ENCODE measurements around the gene MAST4.

MAST4 gene

GRCh38 chr5:66728049-66728448 lies 131.9 kb downstream of the MAST4 start:
- H3K9ac ChIP-seq (ENCODE audit: low read length in 5 of 5) = no peak overlapping the region
- H3K4me3 ChIP-seq (ENCODE audit: low read depth in 1 of 5, low read length in 5 of 5) = no peak overlapping the region
- no peaks in the 10 kb centered on the region for H3K9me3 ChIP-seq (ENCODE audit: control insufficient read depth in 5 of 5, low read length in 5 of 5)
- H3K4me1 ChIP-seq (ENCODE audit: control insufficient read depth in 5 of 5, insufficient read depth in 5 of 5, low read length in 5 of 5) = no peaks in the 10 kb centered on the region
- H3K36me3 ChIP-seq (ENCODE audit: control insufficient read depth in 5 of 5, insufficient read depth in 5 of 5, low read length in 5 of 5) = no peaks in the 10 kb centered on the region
- no peak overlapping the region for H3K27ac ChIP-seq (ENCODE audit: low read depth, low read length)
- H3K27me3 ChIP-seq (ENCODE audit: control insufficient read depth in 5 of 5, insufficient read depth in 4 of 5, low read length in 5 of 5) = no peaks in the 10 kb centered on the region

GRCh38 chr5:66737096-66737495 lies 140.9 kb downstream of the MAST4 start:
- no peak overlapping the region for H3K27ac ChIP-seq (ENCODE audit: low read depth, low read length)
- H3K4me1 ChIP-seq (ENCODE audit: control insufficient read depth in 5 of 5, insufficient read depth in 5 of 5, low read length in 5 of 5) = peaks cover 0 to 3% (median under 1%) of the 10 kb centered on the region in 5 donors
- no peaks in the 10 kb centered on the region for H3K27me3 ChIP-seq (ENCODE audit: control insufficient read depth in 5 of 5, insufficient read depth in 4 of 5, low read length in 5 of 5)
- no peak overlapping the region for H3K9ac ChIP-seq (ENCODE audit: low read length in 5 of 5)
- H3K36me3 ChIP-seq (ENCODE audit: control insufficient read depth in 5 of 5, insufficient read depth in 5 of 5, low read length in 5 of 5) = no peaks in the 10 kb centered on the region
- H3K9me3 ChIP-seq (ENCODE audit: control insufficient read depth in 5 of 5, low read length in 5 of 5) = no peaks in the 10 kb centered on the region
- no peak overlapping the region for H3K4me3 ChIP-seq (ENCODE audit: low read depth in 1 of 5, low read length in 5 of 5)

GRCh38 chr5:66738136-66738535 lies 141.9 kb downstream of the MAST4 start:
- Histone ChIP-seq H3K9me3 (ENCODE audit: control insufficient read depth in 5 of 5, low read length in 5 of 5) (no peaks in the 10 kb centered on the region), H3K27ac (ENCODE audit: low read depth, low read length) (no peak overlapping the region), H3K4me3 (ENCODE audit: low read depth in 1 of 5, low read length in 5 of 5) (no peak overlapping the region), H3K36me3 (ENCODE audit: control insufficient read depth in 5 of 5, insufficient read depth in 5 of 5, low read length in 5 of 5) (no peaks in the 10 kb centered on the region), H3K27me3 (ENCODE audit: control insufficient read depth in 5 of 5, insufficient read depth in 4 of 5, low read length in 5 of 5) (no peaks in the 10 kb centered on the region), H3K4me1 (ENCODE audit: control insufficient read depth in 5 of 5, insufficient read depth in 5 of 5, low read length in 5 of 5) (peaks cover 2 to 13% (median 11%) of the 10 kb centered on the region in 5 donors), H3K9ac (ENCODE audit: low read length in 5 of 5) (no peak overlapping the region)

- Histone ChIP-seq H3K4me3 (ENCODE audit: low read depth in 1 of 5, low read length in 5 of 5) (no peak overlapping the region), H3K36me3 (ENCODE audit: control insufficient read depth in 5 of 5, insufficient read depth in 5 of 5, low read length in 5 of 5) (no peaks in the 10 kb centered on the region), H3K27me3 (ENCODE audit: control insufficient read depth in 5 of 5, insufficient read depth in 4 of 5, low read length in 5 of 5) (no peaks in the 10 kb centered on the region), H3K4me1 (ENCODE audit: control insufficient read depth in 5 of 5, insufficient read depth in 5 of 5, low read length in 5 of 5) (peaks cover 2 to 20% (median 13%) of the 10 kb centered on the region in 5 donors), H3K9me3 (ENCODE audit: control insufficient read depth in 5 of 5, low read length in 5 of 5) (no peaks in the 10 kb centered on the region), H3K27ac (ENCODE audit: low read depth, low read length) (no peak overlapping the region), H3K9ac (ENCODE audit: low read length in 5 of 5) (no peak overlapping the region)
Measured at GRCh38 chr5:66739021-66739420, 142.8 kb downstream of the MAST4 start.

GRCh38 chr5:66739951-66740350 lies 143.8 kb downstream of the MAST4 start:
- no peak overlapping the region for H3K9ac ChIP-seq (ENCODE audit: low read length in 5 of 5)
- no peak overlapping the region for H3K4me3 ChIP-seq (ENCODE audit: low read depth in 1 of 5, low read length in 5 of 5)
- no peaks in the 10 kb centered on the region for H3K36me3 ChIP-seq (ENCODE audit: control insufficient read depth in 5 of 5, insufficient read depth in 5 of 5, low read length in 5 of 5)
- H3K9me3 ChIP-seq (ENCODE audit: control insufficient read depth in 5 of 5, low read length in 5 of 5) = no peaks in the 10 kb centered on the region
- no peaks in the 10 kb centered on the region for H3K27me3 ChIP-seq (ENCODE audit: control insufficient read depth in 5 of 5, insufficient read depth in 4 of 5, low read length in 5 of 5)
- peaks cover 2 to 25% (median 15%) of the 10 kb centered on the region in 5 donors for H3K4me1 ChIP-seq (ENCODE audit: control insufficient read depth in 5 of 5, insufficient read depth in 5 of 5, low read length in 5 of 5)
- no peak overlapping the region for H3K27ac ChIP-seq (ENCODE audit: low read depth, low read length)

GRCh38 chr5:66741394-66741793 lies 145.2 kb downstream of the MAST4 start:
- no peaks in the 10 kb centered on the region for H3K9me3 ChIP-seq (ENCODE audit: control insufficient read depth in 5 of 5, low read length in 5 of 5)
- H3K27me3 ChIP-seq (ENCODE audit: control insufficient read depth in 5 of 5, insufficient read depth in 4 of 5, low read length in 5 of 5) = no peaks in the 10 kb centered on the region
- no peaks in the 10 kb centered on the region for H3K36me3 ChIP-seq (ENCODE audit: control insufficient read depth in 5 of 5, insufficient read depth in 5 of 5, low read length in 5 of 5)
- no peak overlapping the region for H3K27ac ChIP-seq (ENCODE audit: low read depth, low read length)
- no peak overlapping the region for H3K4me3 ChIP-seq (ENCODE audit: low read depth in 1 of 5, low read length in 5 of 5)
- H3K9ac ChIP-seq (ENCODE audit: low read length in 5 of 5) = no peak overlapping the region
- H3K4me1 ChIP-seq (ENCODE audit: control insufficient read depth in 5 of 5, insufficient read depth in 5 of 5, low read length in 5 of 5) = peaks cover 2 to 25% (median 15%) of the 10 kb centered on the region in 5 donors

- Histone ChIP-seq H3K27me3 (ENCODE audit: control insufficient read depth in 5 of 5, insufficient read depth in 4 of 5, low read length in 5 of 5) (no peaks in the 10 kb centered on the region), H3K36me3 (ENCODE audit: control insufficient read depth in 5 of 5, insufficient read depth in 5 of 5, low read length in 5 of 5) (no peaks in the 10 kb centered on the region), H3K9ac (ENCODE audit: low read length in 5 of 5) (no peak overlapping the region), H3K27ac (ENCODE audit: low read depth, low read length) (no peak overlapping the region), H3K4me1 (ENCODE audit: control insufficient read depth in 5 of 5, insufficient read depth in 5 of 5, low read length in 5 of 5) (peaks cover 2 to 30% (median 15%) of the 10 kb centered on the region in 5 donors), H3K9me3 (ENCODE audit: control insufficient read depth in 5 of 5, low read length in 5 of 5) (no peaks in the 10 kb centered on the region), H3K4me3 (ENCODE audit: low read depth in 1 of 5, low read length in 5 of 5) (no peak overlapping the region)
Measured at GRCh38 chr5:66742083-66742895, 146.1 kb downstream of the MAST4 start.

- H3K27me3 ChIP-seq (ENCODE audit: control insufficient read depth in 5 of 5, insufficient read depth in 4 of 5, low read length in 5 of 5) = peaks cover 0 to 4% (median 0%) of the 10 kb centered on the region in 5 donors
- H3K9me3 ChIP-seq (ENCODE audit: control insufficient read depth in 5 of 5, low read length in 5 of 5) = no peaks in the 10 kb centered on the region
- H3K36me3 ChIP-seq (ENCODE audit: control insufficient read depth in 5 of 5, insufficient read depth in 5 of 5, low read length in 5 of 5) = no peaks in the 10 kb centered on the region
- H3K4me3 ChIP-seq (ENCODE audit: low read depth in 1 of 5, low read length in 5 of 5) = no peak overlapping the region
- no peak overlapping the region for H3K27ac ChIP-seq (ENCODE audit: low read depth, low read length)
- peaks cover 2 to 36% (median 16%) of the 10 kb centered on the region in 5 donors for H3K4me1 ChIP-seq (ENCODE audit: control insufficient read depth in 5 of 5, insufficient read depth in 5 of 5, low read length in 5 of 5)
- no peak overlapping the region for H3K9ac ChIP-seq (ENCODE audit: low read length in 5 of 5)
Measured at GRCh38 chr5:66742896-66743247, 146.7 kb downstream of the MAST4 start.

GRCh38 chr5:66743344-66743743 lies 147.2 kb downstream of the MAST4 start:
- Histone ChIP-seq H3K27ac (ENCODE audit: low read depth, low read length) (no peak overlapping the region), H3K27me3 (ENCODE audit: control insufficient read depth in 5 of 5, insufficient read depth in 4 of 5, low read length in 5 of 5) (peaks cover 0 to 4% (median 0%) of the 10 kb centered on the region in 5 donors), H3K4me1 (ENCODE audit: control insufficient read depth in 5 of 5, insufficient read depth in 5 of 5, low read length in 5 of 5) (peaks cover 2 to 38% (median 19%) of the 10 kb centered on the region in 5 donors), H3K4me3 (ENCODE audit: low read depth in 1 of 5, low read length in 5 of 5) (no peak overlapping the region), H3K9me3 (ENCODE audit: control insufficient read depth in 5 of 5, low read length in 5 of 5) (no peaks in the 10 kb centered on the region), H3K36me3 (ENCODE audit: control insufficient read depth in 5 of 5, insufficient read depth in 5 of 5, low read length in 5 of 5) (no peaks in the 10 kb centered on the region), H3K9ac (ENCODE audit: low read length in 5 of 5) (no peak overlapping the region)

- Histone ChIP-seq H3K9ac (ENCODE audit: low read length in 5 of 5) (no peak overlapping the region), H3K27me3 (ENCODE audit: control insufficient read depth in 5 of 5, insufficient read depth in 4 of 5, low read length in 5 of 5) (peaks cover 0 to 4% (median 0%) of the 10 kb centered on the region in 5 donors), H3K4me3 (ENCODE audit: low read depth in 1 of 5, low read length in 5 of 5) (no peak overlapping the region), H3K9me3 (ENCODE audit: control insufficient read depth in 5 of 5, low read length in 5 of 5) (no peaks in the 10 kb centered on the region), H3K4me1 (ENCODE audit: control insufficient read depth in 5 of 5, insufficient read depth in 5 of 5, low read length in 5 of 5) (peaks cover 2 to 38% (median 19%) of the 10 kb centered on the region in 5 donors), H3K36me3 (ENCODE audit: control insufficient read depth in 5 of 5, insufficient read depth in 5 of 5, low read length in 5 of 5) (no peaks in the 10 kb centered on the region), H3K27ac (ENCODE audit: low read depth, low read length) (no peak overlapping the region)
Measured at GRCh38 chr5:66744040-66744439, 147.8 kb downstream of the MAST4 start.
